Ovary (tissue), 9 donors: ENCODE data around the gene PTPRJ. TPM values are rescaled to one million over a fixed set of nuclear protein-coding genes. Genes with fewer than 3 reads are reported as not detected.

ENCODE experiments used
- DNase-seq, 5 donors: peaks; one replicate each; pipeline ENCODE4 v3.0.0-alpha.2; 2019 to 2020
- H3K27ac ChIP-seq, 2 donors: fragments of 200-600 bp; one replicate each; pipeline versions ENCODE4 v1.5.1 to v1.8.0; 2019 to 2022
- H3K27me3 ChIP-seq: fragments of 200-600 bp; one replicate; pipeline ENCODE4 v1.8.0; 2022
- H3K36me3 ChIP-seq: fragments of 200-600 bp; sonication (generic); one replicate; pipeline ENCODE4 v1.5.1; 2019
- H3K4me1 ChIP-seq: one replicate; pipeline ENCODE4 v1.8.1; 2013; ENCODE audit warnings: mild to moderate bottlenecking, moderate library complexity; ENCODE audit not compliant: insufficient read depth
- H3K4me3 ChIP-seq: fragments of 200-600 bp; sonication (generic); one replicate; pipeline ENCODE4 v1.5.1; 2017
- H3K9me3 ChIP-seq, 2 donors: fragments of 200-600 bp in 1 of 2; sonication (generic) in 1 of 2; one replicate each; pipeline versions ENCODE4 v1.5.1 to v1.8.1; 2013 to 2019; ENCODE audit warnings: mild to moderate bottlenecking in 1 of 2, moderate library complexity in 1 of 2
- CTCF ChIP-seq, 3 donors: fragments of 450-650 bp in 2 of 3; fragments of 200-600 bp in 1 of 3; IDR thresholded peaks; one replicate each; pipeline versions ENCODE4 v1.5.1 to v1.8.0; 2016 to 2022; ENCODE audit warnings: antibody characterized with exemption in 3 of 3, mild to moderate bottlenecking in 1 of 3
- EP300 ChIP-seq: sonication (generic); formaldehyde crosslinking; IDR thresholded peaks from one replicate; pipeline ENCODE4 v1.6.1; 2017; ENCODE audit warnings: antibody characterized with exemption
- POLR2A ChIP-seq: fragments of 450-650 bp; IDR thresholded peaks from one replicate; pipeline ENCODE4 v1.6.1; 2017; ENCODE audit warnings: antibody characterized with exemption, mild to moderate bottlenecking, moderate library complexity
- WGBS, 3 donors: extraction: QIAGEN DNeasy Blood & Tissue Kit in 1 of 3; methylation state at CpG; one replicate each; pipeline versions ENCODE4 v1.1.5 to v1.1.7; 2013 to 2017; 5-methylcytosine and 5-hydroxymethylcytosine counted together
- intact Hi-C, 4 donors: fragments of 100-400 bp; cut with DNase I; formaldehyde crosslinking; loops; one replicate each; pipeline versions ENCODE4 v1.11.0 to v1.15.1; 2022 to 2023
- polyA plus RNA-seq, 2 donors: library from polyadenylated mRNA; stranded (reverse); fragments of 200-250 nt in 1 of 2; fragments of 350-450 nt in 1 of 2; fragmentation: Illumina TruSeq in 1 of 2; extraction: RNeasy Lipid Tissue Mini Kit (QIAGEN cat#74804) in 1 of 2; gene quantifications; one replicate each; pipeline ENCODE4 v1.2.3, GENCODE V29; 2013 to 2014
- total RNA-seq, 7 donors: library from RNA; depleted of rRNA in 2 of 7; stranded (reverse); fragments of >200 nt in 2 of 7; fragmentation: NEBNext Ultra II Directional in 3 of 7; extraction: Animal tissue kit (Norgen Biotek cat#: 25700) in 3 of 7; gene quantifications; one replicate each; pipeline versions ENCODE4 v1.1.0 to v1.2.4, GENCODE V29; 2016 to 2023
- donor health status: DM: no; HTN: no; CAD: no; lungs with moderate emphysema.
- donor health status: DM: no; HTN: no; CAD: no.
- donor health status: Bipolar disorder and iron deficiency.
- donor health status: DM: yes; HTN: yes; CAD: no.
- donor health status: DM: no; HTN: no; CAD: no.
- donor health status: DM: yes; HTN: yes; CAD: no.

Gene PTPRJ
- total and polyA plus RNA-seq, 9 donors, result 1.6 to 16.1 (median 5.5) TPM

GRCh38 chr11:48093323-48093722, 113.0 kb downstream of the PTPRJ start:
- Histone ChIP-seq H3K4me1 (peaks cover 10% of the 10 kb centered on the region), H3K9me3 (no peaks in the 10 kb centered on the region), H3K4me3 (no peak overlapping the region), H3K36me3 (no peaks in the 10 kb centered on the region), H3K27ac (no peak overlapping the region), H3K27me3 (no peaks in the 10 kb centered on the region)
- intact Hi-C loops, result no loop called here
- no peak for DNase-seq
- 68 to 86% (median 80%) methylated on average over 4 of the region's 4 CpGs for WGBS, 3 donors
- TF ChIP-seq CTCF (IDR thresholded peaks at IDR 0.05) (no peak), POLR2A (no peak), EP300 (no peak)

GRCh38 chr11:48093795-48094642, 113.7 kb downstream of the PTPRJ start:
- no peaks in the 10 kb centered on the region for H3K27me3 ChIP-seq
- no peak for TF ChIP-seq EP300
- H3K36me3 ChIP-seq, result no peaks in the 10 kb centered on the region
- 73 to 86% (median 78%) methylated on average over 6 of the region's 6 CpGs for WGBS, 3 donors
- H3K27ac ChIP-seq, result no peak overlapping the region
- no peak overlapping the region for H3K4me3 ChIP-seq
- intact Hi-C loops, result no loop called here
- H3K4me1 ChIP-seq, result peaks cover 10% of the 10 kb centered on the region
- no peak for DNase-seq
- no peaks in the 10 kb centered on the region for H3K9me3 ChIP-seq

- intact Hi-C loops, result no loop called here
- 90 to 92% (median 92%) methylated on average over 9 of the region's 9 CpGs for WGBS, 3 donors
- Histone ChIP-seq H3K4me3 (no peak overlapping the region), H3K36me3 (no peaks in the 10 kb centered on the region), H3K9me3 (no peaks in the 10 kb centered on the region), H3K27me3 (no peaks in the 10 kb centered on the region), H3K27ac (no peak overlapping the region), H3K4me1 (peaks cover 10% of the 10 kb centered on the region)
- no peak for DNase-seq
- no peak for TF ChIP-seq CTCF (IDR thresholded peaks at IDR 0.05)
- no peak for TF ChIP-seq POLR2A
- no peak for TF ChIP-seq EP300
Observed at GRCh38 chr11:48094643-48095339, 114.4 kb downstream of the PTPRJ start.

- DNase-seq, result peak; percentile 36 to 68 (median 52)
- no peak for TF ChIP-seq EP300
- TF ChIP-seq CTCF (IDR thresholded peaks at IDR 0.05), result no peak
- TF ChIP-seq POLR2A, result no peak
- no peaks in the 10 kb centered on the region for H3K36me3 ChIP-seq
- peak overlapping the region in 1 of 2 donors; percentile 55 for H3K27ac ChIP-seq
- 19 to 31% (median 24%) methylated on average over 12 of the region's 12 CpGs for WGBS, 3 donors
- intact Hi-C loops, result no loop called here
- no peaks in the 10 kb centered on the region for H3K27me3 ChIP-seq
- H3K9me3 ChIP-seq, result no peaks in the 10 kb centered on the region
- no peak overlapping the region for H3K4me3 ChIP-seq
- H3K4me1 ChIP-seq, result peaks cover 10% of the 10 kb centered on the region
Observed at GRCh38 chr11:48095779-48096470, 115.6 kb downstream of the PTPRJ start.
